Measurements from ENCODE around the gene CTTN.

Gene CTTN

DNA sequence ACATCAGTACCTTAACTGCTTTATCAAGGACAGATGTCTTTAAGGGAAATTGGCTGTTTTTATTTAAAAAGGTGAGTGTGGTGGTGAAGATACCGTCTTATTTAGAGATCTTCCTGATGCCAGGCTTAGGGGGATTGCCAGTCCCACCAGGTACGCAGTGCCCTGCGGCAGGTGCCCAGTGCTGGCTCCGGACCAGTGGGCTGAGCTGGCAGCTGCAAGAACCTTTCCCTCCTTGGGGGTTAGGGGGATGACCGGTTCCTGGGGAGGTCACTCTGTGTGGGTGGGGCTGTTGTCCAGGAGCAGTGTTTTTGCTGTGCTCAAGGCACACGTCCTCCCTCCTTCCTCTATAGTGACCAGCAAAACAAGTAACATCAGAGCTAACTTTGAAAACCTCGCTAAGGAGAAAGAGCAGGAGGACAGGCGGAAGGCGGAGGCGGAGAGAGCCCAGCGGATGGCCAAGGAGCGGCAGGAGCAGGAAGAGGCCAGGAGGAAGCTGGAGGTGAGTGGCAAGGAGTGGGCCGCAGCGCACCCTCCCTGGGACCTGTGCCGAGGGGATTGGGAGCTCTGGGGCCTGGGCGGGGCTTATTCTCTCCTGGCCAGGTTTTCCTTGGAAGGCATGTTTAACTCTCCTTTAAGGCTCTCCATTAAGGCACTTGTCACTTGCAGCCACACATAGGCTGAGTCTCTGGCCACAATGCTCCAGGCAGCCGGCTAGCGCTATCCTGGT is 30.5 kb downstream of the CTTN start:
- no peak for DNase-seq (ENCODE audit: low read depth in 1 of 2, low spot score in 1 of 2)

DNA sequence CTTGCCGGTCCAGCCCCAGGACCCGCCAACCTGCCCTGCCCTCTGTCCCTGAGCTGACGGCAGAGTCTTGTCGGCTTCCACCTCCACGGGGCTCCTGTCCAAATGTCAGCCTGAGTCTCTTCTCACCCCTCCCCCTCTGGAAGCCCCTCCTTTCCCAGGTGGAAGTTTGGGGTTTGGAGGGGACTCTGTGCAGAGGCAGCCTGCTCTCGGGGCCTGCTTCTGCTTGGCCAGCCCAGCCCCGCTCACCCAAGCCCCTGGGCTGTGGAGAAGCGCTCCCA is 31.0 kb downstream of the CTTN start:
- no peak for DNase-seq (ENCODE audit: low read depth in 1 of 2, low spot score in 1 of 2)

DNA sequence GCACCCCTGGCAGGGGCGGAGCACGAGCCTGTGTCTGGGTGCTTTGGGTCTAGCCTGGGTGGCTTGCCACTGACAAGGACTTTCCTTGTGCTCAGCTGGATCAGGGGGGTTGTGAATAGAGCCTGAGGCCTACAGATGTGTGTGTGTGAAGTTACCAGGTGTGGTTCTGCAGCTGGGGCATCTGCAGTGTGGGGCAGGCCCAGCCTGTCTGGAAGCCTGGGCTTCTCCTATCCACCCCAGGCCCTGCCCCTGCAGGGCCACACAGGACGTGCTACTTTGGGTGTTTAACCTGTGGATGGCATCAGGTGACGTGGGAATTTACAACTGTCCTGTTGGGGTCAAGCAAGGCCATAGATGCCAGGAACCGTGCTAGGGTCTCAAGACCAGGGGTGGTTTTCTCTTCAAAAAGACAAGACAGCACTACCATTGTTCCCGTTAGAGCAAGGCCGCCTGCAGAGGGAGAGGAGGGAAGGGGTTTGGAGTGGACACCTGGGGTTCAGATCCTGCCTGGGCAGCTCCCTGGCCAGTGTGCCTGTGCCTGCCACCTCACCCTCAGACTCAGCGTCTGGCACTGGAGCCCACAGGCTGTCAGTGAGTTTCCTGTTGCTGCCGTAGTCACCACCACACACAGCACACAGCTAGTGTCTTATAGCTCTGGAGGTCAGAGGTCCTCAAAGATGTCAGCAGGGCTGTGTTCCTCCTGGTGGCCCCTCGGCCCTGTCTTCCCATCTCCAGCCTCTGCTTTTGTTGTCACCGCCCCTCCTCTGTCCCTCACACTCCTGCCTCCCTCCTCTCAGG is 31.6 kb downstream of the CTTN start:
- no peak for DNase-seq (ENCODE audit: low read depth in 1 of 2, low spot score in 1 of 2)

DNA sequence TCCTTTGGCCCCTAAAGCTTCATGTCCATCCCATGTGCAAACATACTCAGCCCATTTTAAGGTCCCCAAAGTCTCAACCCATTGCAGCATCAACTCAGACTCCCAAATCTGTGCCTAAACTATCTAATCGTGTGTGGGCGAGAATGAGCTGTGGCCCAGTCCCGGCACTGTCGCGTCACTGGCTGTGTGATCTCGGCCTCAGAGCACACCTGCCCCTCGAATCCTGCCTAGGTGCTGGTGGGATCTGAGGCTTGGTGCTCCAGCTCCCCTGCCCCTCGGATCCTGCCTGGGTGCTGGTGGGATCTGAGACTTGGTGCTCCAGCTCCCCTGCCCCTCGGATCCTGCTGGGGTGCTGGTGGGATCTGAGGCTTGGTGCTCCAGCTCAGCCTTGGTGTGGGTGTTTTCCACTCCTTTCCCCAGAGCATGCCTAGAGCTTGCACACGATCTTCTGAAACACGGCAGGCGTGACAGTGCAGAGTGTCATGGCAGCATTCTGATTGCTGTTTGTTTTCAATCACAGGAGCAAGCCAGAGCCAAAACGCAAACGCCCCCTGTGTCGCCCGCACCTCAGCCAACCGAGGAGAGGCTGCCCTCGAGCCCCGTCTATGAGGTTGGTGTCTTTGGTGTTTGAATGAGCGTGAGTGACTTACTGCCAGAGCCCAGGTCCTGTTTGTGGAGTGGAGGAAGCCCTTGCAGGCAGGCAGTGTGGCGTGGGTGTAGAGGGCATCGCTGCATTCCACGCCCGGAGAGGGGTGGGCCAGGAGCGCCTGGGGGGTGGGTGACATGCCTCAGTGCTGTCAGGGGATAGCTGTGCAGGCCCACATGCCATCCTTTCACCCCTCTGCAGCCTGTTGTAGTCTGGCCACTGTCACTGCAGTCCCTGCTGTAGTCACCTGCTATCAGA is 32.6 kb downstream of the CTTN start:
- no peak for DNase-seq (ENCODE audit: low read depth in 1 of 2, low spot score in 1 of 2)

DNA sequence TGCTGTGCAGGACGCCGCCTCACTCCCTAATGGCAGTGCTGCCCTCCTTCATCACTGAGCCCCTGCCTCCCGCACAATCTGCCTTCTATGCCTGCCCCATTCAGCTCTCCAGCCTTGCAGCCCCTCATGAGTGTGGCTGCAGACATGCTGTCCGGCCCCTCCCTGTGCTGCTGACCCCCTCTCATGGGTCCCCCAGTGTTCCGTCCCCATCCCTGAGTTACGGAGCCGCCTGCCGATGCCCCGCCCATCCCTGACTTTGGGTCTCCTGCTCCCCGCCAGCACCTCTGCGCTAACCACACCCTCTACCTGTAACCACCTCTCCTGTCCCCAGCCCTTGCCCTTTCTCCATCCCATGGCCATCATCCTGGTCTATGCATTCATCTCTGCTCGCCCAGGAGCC is 33.3 kb downstream of the CTTN start:
- no peak for DNase-seq (ENCODE audit: low read depth in 1 of 2, low spot score in 1 of 2)

DNA sequence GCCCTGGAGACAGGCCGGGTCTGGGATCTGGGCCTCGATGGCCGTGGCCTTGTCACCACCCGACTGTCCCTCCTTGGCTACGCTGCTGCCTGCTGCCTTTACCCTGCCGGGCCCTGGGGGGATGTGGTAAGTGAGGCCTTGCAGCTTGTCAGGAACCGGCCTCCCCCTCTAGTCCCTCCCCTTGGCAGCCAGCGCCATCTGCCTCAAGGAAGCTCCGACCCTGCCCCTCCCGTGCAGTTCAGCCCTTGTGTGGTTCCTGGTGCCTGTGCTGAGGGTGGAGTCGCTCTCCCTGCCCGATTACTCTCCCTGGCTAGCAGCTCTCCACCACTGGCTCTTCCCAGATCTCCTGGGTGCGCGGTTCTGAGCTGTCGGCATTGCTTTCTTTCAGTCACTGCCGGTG is 33.7 kb downstream of the CTTN start:
- DNase-seq (ENCODE audit: low read depth in 1 of 2, low spot score in 1 of 2) = no peak

DNA sequence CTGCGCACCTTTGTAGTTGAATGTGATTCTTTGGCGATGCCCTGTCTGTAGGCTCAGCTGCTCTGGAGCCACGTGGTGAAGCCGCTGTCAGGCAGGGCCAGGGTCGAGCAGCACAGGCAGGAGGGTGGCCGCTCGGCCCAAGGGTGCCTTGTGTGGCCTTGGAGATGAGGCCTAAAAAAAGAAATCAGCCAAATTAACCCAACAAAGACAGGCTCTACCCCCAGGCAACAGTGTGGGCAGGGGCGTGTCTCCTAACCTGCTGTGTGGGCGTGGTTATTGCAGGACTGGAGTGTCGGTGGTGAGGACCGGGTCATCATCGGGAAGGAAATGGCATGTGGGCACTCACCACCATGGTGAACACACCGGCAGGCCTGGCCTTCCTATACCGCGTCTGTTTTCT is 34.3 kb downstream of the CTTN start:
- no peak for DNase-seq (ENCODE audit: low read depth in 1 of 2, low spot score in 1 of 2)

DNA sequence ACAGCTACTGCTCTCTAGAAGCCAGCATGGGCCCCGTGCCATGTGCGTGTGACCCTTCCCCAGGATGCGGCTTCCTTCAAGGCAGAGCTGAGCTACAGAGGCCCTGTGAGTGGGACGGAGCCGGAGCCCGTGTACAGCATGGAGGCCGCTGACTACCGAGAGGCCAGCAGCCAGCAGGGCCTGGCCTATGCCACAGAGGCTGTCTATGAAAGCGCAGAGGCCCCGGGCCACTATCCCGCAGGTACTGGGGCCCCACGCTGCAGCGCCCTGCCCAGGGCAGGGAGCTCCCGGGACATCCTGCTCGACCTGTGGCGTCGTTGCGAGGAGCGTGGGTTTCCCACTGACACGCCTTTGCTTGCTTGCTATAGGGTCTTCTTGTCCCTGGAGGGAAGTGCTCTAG is 34.7 kb downstream of the CTTN start:
- no peak for DNase-seq (ENCODE audit: low read depth in 1 of 2, low spot score in 1 of 2)

DNA sequence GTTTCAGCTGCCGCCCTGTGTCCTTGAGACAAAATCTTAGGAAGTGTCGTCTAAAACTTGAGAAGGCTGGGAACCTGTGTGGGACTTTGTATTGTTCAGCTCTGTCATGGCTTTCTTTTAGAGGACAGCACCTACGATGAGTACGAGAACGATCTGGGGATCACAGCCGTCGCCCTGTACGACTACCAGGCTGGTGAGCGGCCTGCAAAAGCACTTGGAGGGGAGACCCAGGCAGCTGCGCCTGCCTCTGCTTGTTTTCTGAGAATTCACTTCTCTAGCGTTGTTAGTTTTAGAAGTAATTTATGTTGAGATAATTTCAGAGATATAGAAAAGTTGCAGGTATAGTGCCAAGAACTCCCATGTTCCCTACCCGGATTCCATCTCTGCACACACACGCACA is 35.2 kb downstream of the CTTN start:
- DNase-seq (ENCODE audit: low read depth in 1 of 2, low spot score in 1 of 2) = no peak

DNA sequence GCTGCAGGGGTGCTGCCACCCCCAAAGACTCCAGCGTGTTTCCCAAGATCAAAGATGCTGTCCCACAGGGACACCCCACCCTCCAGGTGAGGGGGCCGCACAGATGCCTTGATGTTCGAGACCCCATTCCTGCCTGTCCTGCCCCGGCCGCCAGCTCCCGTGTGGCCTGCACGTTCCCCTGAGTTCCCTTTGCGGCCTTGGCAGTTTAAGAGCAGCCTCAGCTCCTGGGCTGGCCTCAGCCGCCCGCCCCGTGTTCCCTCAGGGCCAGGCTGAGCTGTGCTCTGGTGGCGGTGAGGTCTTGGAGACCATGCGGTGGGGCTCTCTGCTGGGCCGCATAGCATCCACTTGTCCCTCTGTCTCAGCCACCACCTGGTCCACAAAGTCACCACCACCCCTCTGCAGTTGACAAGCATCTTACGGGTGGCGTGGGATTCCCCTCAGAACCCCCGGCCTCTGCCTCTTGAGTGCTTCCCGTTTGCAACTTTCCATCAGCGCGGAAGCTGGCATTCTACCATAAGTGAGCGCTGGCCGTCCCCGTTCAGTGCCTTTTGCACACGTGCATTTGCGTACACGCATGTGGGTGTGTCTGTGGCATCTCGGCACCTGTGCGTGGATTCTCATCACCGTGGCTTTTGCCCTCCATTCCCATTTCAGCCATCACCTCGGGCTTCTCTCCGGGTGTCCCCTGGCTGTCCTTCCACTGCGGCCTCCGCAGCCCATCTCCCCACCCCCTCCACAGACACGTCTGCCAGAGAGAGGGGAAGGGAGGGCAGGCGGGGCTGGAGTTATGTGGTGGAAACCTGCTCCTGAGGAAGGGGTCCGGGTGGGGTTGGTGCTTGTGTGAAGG is 35.9 kb downstream of the CTTN start:
- no peak for DNase-seq (ENCODE audit: low read depth in 1 of 2, low spot score in 1 of 2)

DNA sequence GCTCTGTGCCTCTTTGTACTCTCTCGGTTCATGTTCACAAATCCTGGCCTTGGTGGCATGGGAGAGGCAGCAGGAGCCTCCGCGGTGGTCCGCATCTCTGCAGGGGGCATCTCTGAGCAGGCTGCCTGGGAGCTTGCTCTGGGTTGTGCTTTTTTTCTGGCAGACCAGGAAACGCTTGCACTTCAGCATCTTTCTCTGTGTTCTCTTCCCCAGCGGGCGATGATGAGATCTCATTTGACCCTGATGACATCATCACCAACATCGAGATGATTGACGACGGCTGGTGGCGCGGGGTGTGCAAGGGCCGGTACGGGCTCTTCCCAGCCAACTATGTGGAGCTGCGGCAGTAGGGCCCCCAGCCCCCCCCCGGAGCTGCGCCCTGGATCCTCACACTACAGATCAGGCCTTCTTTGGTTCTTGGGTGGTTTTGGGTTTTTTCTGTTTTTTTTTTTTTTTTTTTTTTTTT is 36.5 kb downstream of the CTTN start:
- DNase-seq (ENCODE audit: low read depth in 1 of 2, low spot score in 1 of 2) = no peak

DNA sequence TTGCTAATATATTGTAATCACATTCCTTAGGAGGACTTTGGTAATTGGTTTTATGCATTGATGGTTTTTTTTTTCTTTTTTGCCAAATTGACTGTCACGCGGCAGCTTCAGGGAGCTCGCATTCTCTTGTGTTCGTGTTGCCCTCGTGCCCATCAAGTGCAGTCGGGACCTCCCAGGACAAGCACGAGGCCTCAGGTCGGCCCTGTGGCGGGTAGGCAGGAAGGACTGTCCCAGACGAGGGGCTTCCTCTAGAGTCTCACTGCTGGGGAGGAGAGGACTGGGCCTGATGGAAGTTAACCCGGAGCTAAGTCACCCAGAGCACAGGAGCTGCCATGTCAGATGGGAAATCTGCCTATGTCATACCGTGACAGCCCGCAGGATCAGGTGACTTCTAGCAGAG is 37.0 kb downstream of the CTTN start:
- DNase-seq (ENCODE audit: low read depth in 1 of 2, low spot score in 1 of 2) = no peak

DNA sequence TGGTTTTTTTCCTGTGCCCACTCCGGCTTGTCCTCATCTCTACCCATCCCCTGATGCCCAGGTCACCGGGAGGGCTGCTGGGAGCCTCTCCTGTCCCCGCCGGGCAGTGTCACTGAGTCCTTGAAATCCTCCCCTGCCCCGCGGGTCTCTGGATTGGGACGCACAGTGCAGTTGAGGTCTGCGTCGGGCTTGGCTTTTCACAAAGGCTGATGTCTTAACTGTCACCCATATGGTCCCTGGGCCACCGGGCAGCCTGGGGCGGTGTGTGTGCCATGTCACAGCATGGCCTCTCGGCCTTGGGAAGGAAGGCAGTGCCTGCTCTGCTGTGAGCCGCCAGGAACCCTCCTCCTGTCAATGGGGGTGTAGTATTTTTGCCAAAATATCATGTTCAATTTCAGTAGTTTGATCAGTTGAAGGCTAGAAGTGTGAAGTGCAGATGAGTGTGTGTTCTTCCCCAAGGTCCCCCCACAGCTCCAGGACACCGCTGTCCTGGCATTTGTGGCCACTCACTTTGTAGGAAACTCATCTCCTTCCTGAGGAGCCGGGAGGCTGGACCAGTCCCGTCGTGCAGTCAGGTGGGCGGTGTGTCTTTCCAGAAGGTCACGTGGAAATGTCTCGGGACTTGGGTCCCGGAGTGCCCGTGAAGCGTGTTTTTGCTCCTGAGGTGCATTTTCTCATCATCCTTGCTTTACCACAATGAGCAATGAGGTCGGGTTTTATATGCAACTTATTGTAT is 37.6 kb downstream of the CTTN start:
- DNase-seq (ENCODE audit: low read depth in 1 of 2, low spot score in 1 of 2) = no peak

DNA sequence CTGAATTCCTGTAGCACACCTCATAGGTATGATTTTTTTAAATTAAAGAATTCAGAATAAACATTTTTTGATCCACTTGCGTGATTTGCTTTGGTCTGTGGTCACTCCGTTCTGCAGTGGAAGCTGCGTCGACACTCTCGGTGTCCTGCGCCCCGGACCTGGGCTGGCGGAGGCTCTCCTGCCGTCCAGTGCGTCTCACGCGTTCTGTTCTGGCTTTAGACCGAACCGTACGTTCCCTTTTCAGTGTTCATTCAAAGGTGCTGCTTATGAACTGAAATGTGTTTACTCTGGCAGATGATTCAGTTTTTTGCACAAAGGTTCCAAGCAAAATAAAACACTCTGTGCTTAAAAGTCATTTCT is 38.2 kb downstream of the CTTN start:
- no peak for DNase-seq (ENCODE audit: low read depth in 1 of 2, low spot score in 1 of 2)

DNA sequence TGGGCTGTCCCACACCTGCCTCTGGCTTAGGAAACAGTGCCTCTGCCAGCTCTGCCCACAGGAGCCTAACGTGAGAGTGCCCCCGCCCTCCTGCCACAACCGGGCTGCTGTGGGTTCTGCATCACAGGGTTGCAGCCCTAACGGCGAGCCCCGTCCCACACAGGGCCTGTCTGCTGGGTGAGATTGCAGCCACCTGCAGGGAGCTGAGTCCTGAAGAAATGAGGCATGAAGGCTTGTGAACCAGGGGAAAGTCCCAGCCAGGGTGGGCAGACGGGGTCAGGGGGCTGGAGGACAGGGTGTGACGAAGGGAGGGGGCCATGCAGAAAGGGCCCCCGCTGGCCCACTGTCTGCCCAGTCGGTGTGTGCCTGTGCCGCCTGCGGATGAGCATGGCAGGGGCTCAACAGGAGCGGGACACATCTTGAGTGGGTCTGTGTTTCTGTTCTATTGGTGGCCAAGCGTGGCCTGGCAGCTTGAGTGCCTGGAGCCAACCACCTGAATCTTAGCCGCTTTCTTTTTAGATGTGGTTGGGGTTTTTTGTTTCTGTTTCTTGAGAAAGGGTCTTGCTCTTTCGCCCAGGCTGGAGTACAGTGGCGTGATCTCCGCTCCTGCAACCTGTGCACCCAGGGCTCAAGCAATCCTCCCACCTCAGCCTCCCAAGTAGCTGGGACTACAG is 38.9 kb downstream of the CTTN start:
- DNase-seq (ENCODE audit: low read depth in 1 of 2, low spot score in 1 of 2) = no peak

DNA sequence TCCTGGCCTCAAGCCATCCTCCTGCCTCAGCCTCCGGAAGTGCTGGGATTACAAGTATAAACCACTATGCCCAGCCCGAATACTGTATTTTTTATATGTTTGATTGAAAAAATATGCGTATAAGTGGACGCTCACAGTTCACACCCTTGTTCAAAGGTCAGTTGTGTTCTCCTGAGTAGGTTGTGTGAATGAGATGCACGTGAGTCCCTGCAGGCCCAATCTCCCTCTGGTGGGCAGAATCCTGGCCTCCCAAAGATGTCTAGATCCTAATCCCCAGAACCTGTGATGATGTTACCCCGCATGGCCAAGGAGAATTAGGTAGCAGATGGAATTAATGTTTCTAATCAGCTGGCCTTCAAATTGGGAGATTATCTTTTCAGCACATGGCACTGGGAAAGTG is 41.9 kb downstream of the CTTN start:
- no peak for DNase-seq (ENCODE audit: low read depth in 1 of 2, low spot score in 1 of 2)

DNA sequence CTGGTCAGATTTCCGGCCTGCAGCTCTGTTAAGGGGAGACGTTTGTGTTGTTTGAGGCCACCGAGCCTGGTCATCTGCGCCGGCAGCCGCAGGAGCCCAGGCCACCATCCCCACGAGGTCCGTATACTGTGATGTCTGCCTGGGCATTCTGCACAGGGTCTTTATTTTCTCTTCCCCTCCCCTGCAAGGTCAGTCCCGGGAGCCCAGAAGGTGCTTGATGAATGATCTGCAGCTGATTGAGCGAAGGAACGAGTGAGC is 45.4 kb downstream of the CTTN start:
- DNase-seq (ENCODE audit: low read depth in 1 of 2, low spot score in 1 of 2) = no peak

DNA sequence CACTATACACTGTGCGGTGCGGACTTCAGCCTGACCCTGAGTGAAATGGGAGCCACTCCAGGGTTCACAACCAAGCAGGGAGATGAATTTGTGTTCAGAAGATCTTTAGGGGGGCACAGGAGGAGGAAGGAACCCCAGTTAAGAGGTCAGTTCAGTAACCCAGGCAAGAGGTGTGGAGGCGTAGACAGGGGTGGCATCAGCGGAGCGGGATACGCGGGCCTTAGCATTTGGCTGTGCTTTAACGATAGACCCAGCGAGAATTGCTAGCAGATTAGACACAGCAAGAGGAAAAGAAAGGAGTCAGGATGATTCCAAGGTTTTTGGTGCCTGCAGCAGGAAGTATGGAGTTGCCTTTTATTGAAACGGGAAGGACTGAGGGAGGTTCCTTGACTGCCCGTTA is 46.8 kb downstream of the CTTN start:
- no peak for DNase-seq (ENCODE audit: low read depth in 1 of 2, low spot score in 1 of 2)

DNA sequence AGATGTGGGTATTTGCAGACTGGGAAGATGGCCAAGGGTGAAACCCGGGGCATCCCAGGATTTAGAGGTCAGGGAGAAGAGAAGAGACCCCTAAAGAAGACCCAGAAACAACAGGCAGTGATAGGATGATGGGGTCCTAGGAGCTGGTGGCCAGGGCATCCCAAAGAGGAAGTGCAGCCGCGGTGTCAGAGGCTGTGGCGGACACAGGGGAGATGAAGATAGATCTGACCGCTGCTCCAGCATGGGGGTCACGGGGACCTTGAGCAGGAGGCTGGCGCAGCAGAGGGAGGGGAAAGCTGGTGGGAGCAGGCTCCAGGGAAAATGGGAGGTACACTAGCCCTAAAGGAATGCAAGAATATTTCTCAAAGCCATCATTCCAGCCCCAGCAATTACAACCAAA is 47.3 kb downstream of the CTTN start:
- no peak for DNase-seq (ENCODE audit: low read depth in 1 of 2, low spot score in 1 of 2)

DNA sequence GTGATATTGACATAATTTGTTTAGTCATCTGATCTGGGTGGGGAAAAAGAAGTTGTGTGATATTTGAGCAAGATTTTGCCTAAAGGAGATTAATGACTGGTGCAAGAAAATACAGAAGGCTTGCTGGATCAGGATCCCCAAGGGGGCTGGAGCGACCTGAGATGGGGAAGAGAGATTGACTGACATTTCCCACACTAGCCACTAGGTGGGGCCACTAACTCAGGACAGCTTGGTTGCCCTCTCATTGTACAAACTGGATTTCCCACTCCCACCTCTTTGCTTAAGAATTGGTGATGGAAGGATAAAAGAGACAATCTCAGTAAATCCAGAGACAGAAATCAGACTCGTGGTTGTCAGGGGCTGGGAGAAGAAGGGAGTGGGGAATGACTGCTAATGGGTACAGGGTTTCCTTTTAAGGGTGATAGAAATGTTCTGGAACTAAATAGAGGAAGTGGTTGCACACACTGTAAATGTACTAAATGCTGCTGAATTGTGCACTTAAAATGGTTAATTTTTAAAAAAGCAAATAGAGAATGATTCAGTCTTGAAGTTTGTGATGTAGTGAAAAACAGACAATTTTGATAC is 50.7 kb downstream of the CTTN start:
- no peak for DNase-seq (ENCODE audit: low read depth in 1 of 2, low spot score in 1 of 2)
